Measurements from ENCODE around the gene SPSB3. TPM values are rescaled to one million over a fixed set of nuclear protein-coding genes. Genes with fewer than 3 reads are reported as not detected.

Gene SPSB3
- polyA plus RNA-seq, 1 donor (not counting 4 experiments of a cell fraction or from before 2014, with no cell fraction given), result 9.5 TPM

GRCh38 chr16:1766701-1767100 is 15.7 kb downstream of the SPSB3 start:
- TF ChIP-seq CTCF (optimal IDR thresholded peaks at IDR 0.05 in 1 of 3, IDR thresholded peaks at IDR 0.05 in 1 of 3, conservative IDR thresholded peaks at IDR 0.05 in 1 of 3; ENCODE audit: extremely low read depth in 1 of 3, insufficient read depth in 2 of 3, low read length in 3 of 3), result no peak
- TF ChIP-seq EZH2 (IDR thresholded peaks at IDR 0.05; ENCODE audit: low read length), result no peak
- dilution Hi-C loops (cut with MboI; ENCODE audit: extremely low pct_ligation_motif_present, low sequenced_read_pairs), result no loop called here
- peaks cover 11 to 28% of the 10 kb centered on the region in 2 experiments for H3K36me3 ChIP-seq (ENCODE audit: control insufficient read depth in 2 of 2, extremely low read depth in 1 of 2, insufficient read depth in 2 of 2, low read length in 2 of 2)

DNA sequence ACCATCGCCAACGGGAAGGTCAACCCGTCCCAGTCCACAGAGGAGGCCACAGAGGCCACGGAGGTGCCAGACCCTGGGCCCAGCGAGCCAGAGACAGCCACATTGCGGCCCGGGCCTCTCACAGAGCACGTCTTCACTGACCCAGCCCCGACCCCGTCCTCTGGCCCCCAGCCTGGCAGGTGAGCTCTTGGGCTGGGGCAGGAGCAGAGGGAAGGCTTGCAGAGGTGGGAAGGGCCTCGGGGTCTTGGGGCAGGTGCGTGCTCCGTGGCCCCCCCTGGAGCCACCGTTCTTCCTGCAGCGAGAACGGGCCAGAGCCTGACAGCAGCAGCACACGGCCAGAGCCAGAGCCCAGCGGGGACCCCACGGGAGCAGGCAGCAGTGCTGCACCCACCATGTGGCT is 16.1 kb downstream of the SPSB3 start:
- H3K9ac ChIP-seq (ENCODE audit: control insufficient read depth, extremely low read depth, insufficient read depth, low read length), result no peak overlapping the region
- H3K27ac ChIP-seq (ENCODE audit: control insufficient read depth, insufficient read depth, low read length), result no peak overlapping the region
- no peaks in the 10 kb centered on the region for H3K79me2 ChIP-seq (ENCODE audit: control insufficient read depth, insufficient read depth, low read length)
- H3K4me1 ChIP-seq (ENCODE audit: control insufficient read depth, extremely low read depth, insufficient read depth, low read length), result peaks cover 9% of the 10 kb centered on the region
- H3K4me3 ChIP-seq (ENCODE audit: control insufficient read depth in 2 of 3, extremely low read depth in 1 of 3, insufficient read depth in 2 of 3, low read depth in 1 of 3, low read length in 3 of 3), result no peak overlapping the region
- no peak for DNase-seq (ENCODE audit: low read depth, low spot score)
- no peak overlapping the region for H2AFZ ChIP-seq (ENCODE audit: control insufficient read depth, low read length)
- dilution Hi-C loops (cut with MboI; ENCODE audit: extremely low pct_ligation_motif_present, low sequenced_read_pairs), result no loop called here
- no peak for TF ChIP-seq EZH2 (IDR thresholded peaks at IDR 0.05; ENCODE audit: low read length)
- H3K36me3 ChIP-seq (ENCODE audit: control insufficient read depth in 2 of 2, extremely low read depth in 1 of 2, insufficient read depth in 2 of 2, low read length in 2 of 2), result peaks cover 13 to 28% of the 10 kb centered on the region in 2 experiments
- H3K9me3 ChIP-seq (ENCODE audit: control insufficient read depth, low read depth, low read length), result no peaks in the 10 kb centered on the region
- H3K9me1 ChIP-seq (ENCODE audit: control insufficient read depth, extremely low read depth, insufficient read depth, low read length), result no peaks in the 10 kb centered on the region
- FAIRE-seq, result no peak
- no peaks in the 10 kb centered on the region for H4K20me1 ChIP-seq (ENCODE audit: control insufficient read depth, extremely low read depth, insufficient read depth, low read length)
- no peak overlapping the region for H3K4me2 ChIP-seq (ENCODE audit: control insufficient read depth, extremely low read depth, insufficient read depth, low read depth, low read length)
- H3K27me3 ChIP-seq (ENCODE audit: control insufficient read depth, extremely low read depth, insufficient read depth, low read length), result no peaks in the 10 kb centered on the region

More at GRCh38 chr16:1766701-1767100, 15.7 kb downstream of the SPSB3 start:
- peaks cover under 1% of the 10 kb centered on the region for H3K79me2 ChIP-seq (ENCODE audit: control insufficient read depth, insufficient read depth, low read length)
- H4K20me1 ChIP-seq (ENCODE audit: control insufficient read depth, extremely low read depth, insufficient read depth, low read length), result no peaks in the 10 kb centered on the region
- DNase-seq (ENCODE audit: low read depth, low spot score) (no peak), FAIRE-seq (no peak)
- H2AFZ ChIP-seq (ENCODE audit: control insufficient read depth, low read length), result no peak overlapping the region
- H3K4me2 ChIP-seq (ENCODE audit: control insufficient read depth, extremely low read depth, insufficient read depth, low read depth, low read length), result no peak overlapping the region
- no peaks in the 10 kb centered on the region for H3K9me1 ChIP-seq (ENCODE audit: control insufficient read depth, extremely low read depth, insufficient read depth, low read length)
- peaks cover 9% of the 10 kb centered on the region for H3K4me1 ChIP-seq (ENCODE audit: control insufficient read depth, extremely low read depth, insufficient read depth, low read length)
- no peak overlapping the region for H3K27ac ChIP-seq (ENCODE audit: control insufficient read depth, insufficient read depth, low read length)
- H3K27me3 ChIP-seq (ENCODE audit: control insufficient read depth, extremely low read depth, insufficient read depth, low read length), result no peaks in the 10 kb centered on the region
- no peak overlapping the region for H3K9ac ChIP-seq (ENCODE audit: control insufficient read depth, extremely low read depth, insufficient read depth, low read length)
- H3K4me3 ChIP-seq (ENCODE audit: control insufficient read depth in 2 of 3, extremely low read depth in 1 of 3, insufficient read depth in 2 of 3, low read depth in 1 of 3, low read length in 3 of 3), result no peak overlapping the region
- H3K9me3 ChIP-seq (ENCODE audit: control insufficient read depth, low read depth, low read length), result no peaks in the 10 kb centered on the region

DNA sequence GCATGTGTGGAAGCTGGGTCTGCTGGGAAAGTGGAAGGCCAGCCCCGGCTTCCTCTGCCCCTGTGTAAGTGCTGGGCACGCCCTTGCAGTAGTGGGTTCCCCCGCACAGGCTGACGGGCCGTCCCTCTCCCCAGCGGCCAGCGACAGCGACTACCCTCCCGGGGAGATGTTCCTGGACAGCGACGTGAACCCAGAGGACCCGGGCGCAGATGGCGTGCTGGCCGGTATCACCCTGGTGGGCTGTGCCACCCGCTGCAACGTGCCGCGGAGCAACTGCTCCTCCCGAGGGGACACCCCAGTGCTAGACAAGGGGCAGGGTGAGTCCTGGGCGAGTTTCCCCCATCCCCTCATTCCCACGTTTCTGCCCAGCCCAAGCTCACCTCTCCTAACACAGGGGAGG is 16.5 kb downstream of the SPSB3 start:
- Histone ChIP-seq H3K79me2 (ENCODE audit: control insufficient read depth, insufficient read depth, low read length) (no peaks in the 10 kb centered on the region), H3K9me3 (ENCODE audit: control insufficient read depth, low read depth, low read length) (no peaks in the 10 kb centered on the region), H4K20me1 (ENCODE audit: control insufficient read depth, extremely low read depth, insufficient read depth, low read length) (no peaks in the 10 kb centered on the region), H3K4me2 (ENCODE audit: control insufficient read depth, extremely low read depth, insufficient read depth, low read depth, low read length) (no peak overlapping the region), H3K27ac (ENCODE audit: control insufficient read depth, insufficient read depth, low read length) (no peak overlapping the region), H3K4me3 (ENCODE audit: control insufficient read depth in 2 of 3, extremely low read depth in 1 of 3, insufficient read depth in 2 of 3, low read depth in 1 of 3, low read length in 3 of 3) (no peak overlapping the region), H2AFZ (ENCODE audit: control insufficient read depth, low read length) (no peak overlapping the region), H3K9me1 (ENCODE audit: control insufficient read depth, extremely low read depth, insufficient read depth, low read length) (no peaks in the 10 kb centered on the region), H3K4me1 (ENCODE audit: control insufficient read depth, extremely low read depth, insufficient read depth, low read length) (peaks cover 9% of the 10 kb centered on the region), H3K36me3 (ENCODE audit: control insufficient read depth in 2 of 2, extremely low read depth in 1 of 2, insufficient read depth in 2 of 2, low read length in 2 of 2) (peaks cover 13 to 29% of the 10 kb centered on the region in 2 experiments), H3K9ac (ENCODE audit: control insufficient read depth, extremely low read depth, insufficient read depth, low read length) (no peak overlapping the region), H3K27me3 (ENCODE audit: control insufficient read depth, extremely low read depth, insufficient read depth, low read length) (no peaks in the 10 kb centered on the region)
- FAIRE-seq (no peak), DNase-seq (ENCODE audit: low read depth, low spot score) (no peak)
- dilution Hi-C loops (cut with MboI; ENCODE audit: extremely low pct_ligation_motif_present, low sequenced_read_pairs), result no loop called here
- TF ChIP-seq EZH2 (IDR thresholded peaks at IDR 0.05; ENCODE audit: low read length) (no peak), CTCF (optimal IDR thresholded peaks at IDR 0.05 in 1 of 3, IDR thresholded peaks at IDR 0.05 in 1 of 3, conservative IDR thresholded peaks at IDR 0.05 in 1 of 3; ENCODE audit: extremely low read depth in 1 of 3, insufficient read depth in 2 of 3, low read length in 3 of 3) (no peak)
